OCI-LY7 (cell line): ENCODE results near the gene MFF. TPM values are rescaled to one million over a fixed set of nuclear protein-coding genes. Genes with fewer than 3 reads are reported as not detected.

ENCODE experiments used
- BruUV-seq: library from RNA; stranded (reverse); fragments of 400-500 nt; replicated peaks from 2 replicates; lab custom pipeline; 2021; lab: Mats Ljungman, UMichigan
- CTCF ChIA-PET: fragments of 300-600 bp; sonication (Branson Sonifier 250); formaldehyde crosslinking; loops from one replicate; lab custom pipeline; 2022; ENCODE audit warnings: antibody characterized with exemption; ENCODE audit not compliant: unreplicated experiment; lab: Charles Lee
- POLR2A ChIA-PET: fragments of 300-600 bp; sonication (Branson Sonifier 250); formaldehyde crosslinking; loops from one replicate; lab custom pipeline; 2022; ENCODE audit warnings: antibody characterized with exemption; lab: Charles Lee
- DNase-seq: peaks from one replicate; pipeline ENCODE4 v3.0.0-alpha.2; 2015; ENCODE audit warnings: low spot score
- H2AFZ ChIP-seq: fragments of 200-600 bp; sonication (generic), shearing (Covaris generic); 2 replicates; pipeline ENCODE4 v1.6.1; 2014; ENCODE audit warnings: mild to moderate bottlenecking, antibody characterized with exemption, low read length, moderate library complexity
- H3K27ac ChIP-seq: fragments of 200-600 bp; sonication (generic); 2 replicates; pipeline ENCODE4 v1.5.1; 2014; ENCODE audit warnings: mixed run types, low read depth, mild to moderate bottlenecking, moderate library complexity, low read length, inconsistent platforms; ENCODE audit not compliant: poor library complexity, severe bottlenecking
- H3K36me3 ChIP-seq: fragments of 200-600 bp; sonication (generic); 2 replicates; pipeline ENCODE4 v1.6.1; 2014; ENCODE audit warnings: mild to moderate bottlenecking, antibody characterized with exemption, low read length, moderate library complexity, mixed read lengths; ENCODE audit not compliant: insufficient read depth
- H3K4me1 ChIP-seq: fragments of 200-600 bp; sonication (generic); 2 replicates; pipeline ENCODE4 v1.5.1; 2014; ENCODE audit warnings: mild to moderate bottlenecking, low read length; ENCODE audit not compliant: insufficient read depth, poor library complexity, severe bottlenecking
- H3K4me2 ChIP-seq: fragments of 200-600 bp; sonication (generic); 2 replicates; pipeline ENCODE4 v1.6.1; 2014; ENCODE audit warnings: mild to moderate bottlenecking, low read length
- H3K4me3 ChIP-seq: fragments of 200-600 bp; sonication (generic); 2 replicates; pipeline ENCODE4 v1.5.1; 2014; ENCODE audit warnings: mild to moderate bottlenecking, low read depth, low read length; ENCODE audit not compliant: poor library complexity, severe bottlenecking
- H3K79me2 ChIP-seq: fragments of 200-600 bp; sonication (generic); 2 replicates; pipeline ENCODE4 v1.6.1; 2016; ENCODE audit warnings: low read depth, mild to moderate bottlenecking, low read length, moderate library complexity, mixed read lengths; ENCODE audit not compliant: insufficient read depth
- H3K9me2 ChIP-seq: fragments of 200-600 bp; sonication (generic); 2 replicates; pipeline ENCODE4 v1.6.1; 2016; ENCODE audit warnings: mild to moderate bottlenecking, low read length, mixed read lengths; ENCODE audit not compliant: insufficient read depth
- H3K9me3 ChIP-seq: fragments of 200-600 bp; sonication (generic); 2 replicates; pipeline ENCODE4 v1.6.1; 2014; ENCODE audit warnings: mild to moderate bottlenecking, mixed run types, low read length, mixed read lengths
- H4K20me1 ChIP-seq: fragments of 200-600 bp; sonication (generic); 2 replicates; pipeline ENCODE4 v1.6.1; 2014; ENCODE audit warnings: mild to moderate bottlenecking, antibody characterized with exemption, low read length, moderate library complexity, mixed read lengths; ENCODE audit not compliant: insufficient read depth
- EZH2phosphoT487 ChIP-seq: fragments of 200-600 bp; sonication (generic); IDR thresholded peaks from 2 replicates; pipeline ENCODE4 v1.6.1; 2018; ENCODE audit warnings: low read depth, borderline replicate concordance, mild to moderate bottlenecking, mixed run types, antibody characterized with exemption, low read length, moderate library complexity, mixed read lengths
- intact Hi-C: fragments of 100-400 bp; cut with micrococcal nuclease; formaldehyde crosslinking; loops from one replicate; pipeline ENCODE4 v1.10.0; 2022; ENCODE audit not compliant: unreplicated experiment
- total RNA-seq, 2 experiments: library from RNA; depleted of rRNA in 1 of 2; stranded (reverse); fragments of >200 nt in 1 of 2; shearing (Covaris generic) in 1 of 2; gene quantifications; 2 replicates each; pipeline ENCODE4 v1.2.3, GENCODE V29; 2014 to 2022
- TF ChIP-seq, protein P1 (sequence below): fragments of 200-600 bp; sonication (generic); conservative IDR thresholded peaks from 2 replicates; pipeline ENCODE4 v1.5.1; 2014; ENCODE audit warnings: mild to moderate bottlenecking, antibody characterized with exemption, low read length, moderate library complexity, mixed read lengths

The MFF gene
- total RNA-seq, 2 experiments from 2014 or later = 66.6 to 72.1 TPM

GRCh38 chr2:227311861-227312506 is 13.1 kb upstream of the MFF start:
- CTCF ChIA-PET = no interaction called here
- no TSS peak for BruUV-seq
- Histone ChIP-seq H2AFZ (no peak overlapping the region), H3K9me3 (no peaks in the 10 kb centered on the region), H3K79me2 (no peaks in the 10 kb centered on the region), H3K4me1 (no peaks in the 10 kb centered on the region), H4K20me1 (no peaks in the 10 kb centered on the region), H3K36me3 (no peaks in the 10 kb centered on the region), H3K4me2 (no peak overlapping the region), H3K9me2 (no peaks in the 10 kb centered on the region), H3K27ac (no peak overlapping the region), H3K4me3 (no peak overlapping the region)
- no peak for DNase-seq
- TF ChIP-seq EZH2phosphoT487 = no peak
- TF ChIP-seq, protein P1, sequence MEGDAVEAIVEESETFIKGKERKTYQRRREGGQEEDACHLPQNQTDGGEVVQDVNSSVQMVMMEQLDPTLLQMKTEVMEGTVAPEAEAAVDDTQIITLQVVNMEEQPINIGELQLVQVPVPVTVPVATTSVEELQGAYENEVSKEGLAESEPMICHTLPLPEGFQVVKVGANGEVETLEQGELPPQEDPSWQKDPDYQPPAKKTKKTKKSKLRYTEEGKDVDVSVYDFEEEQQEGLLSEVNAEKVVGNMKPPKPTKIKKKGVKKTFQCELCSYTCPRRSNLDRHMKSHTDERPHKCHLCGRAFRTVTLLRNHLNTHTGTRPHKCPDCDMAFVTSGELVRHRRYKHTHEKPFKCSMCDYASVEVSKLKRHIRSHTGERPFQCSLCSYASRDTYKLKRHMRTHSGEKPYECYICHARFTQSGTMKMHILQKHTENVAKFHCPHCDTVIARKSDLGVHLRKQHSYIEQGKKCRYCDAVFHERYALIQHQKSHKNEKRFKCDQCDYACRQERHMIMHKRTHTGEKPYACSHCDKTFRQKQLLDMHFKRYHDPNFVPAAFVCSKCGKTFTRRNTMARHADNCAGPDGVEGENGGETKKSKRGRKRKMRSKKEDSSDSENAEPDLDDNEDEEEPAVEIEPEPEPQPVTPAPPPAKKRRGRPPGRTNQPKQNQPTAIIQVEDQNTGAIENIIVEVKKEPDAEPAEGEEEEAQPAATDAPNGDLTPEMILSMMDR = no peak
- intact Hi-C loops = no loop called here
- POLR2A ChIA-PET = no interaction called here

DNA sequence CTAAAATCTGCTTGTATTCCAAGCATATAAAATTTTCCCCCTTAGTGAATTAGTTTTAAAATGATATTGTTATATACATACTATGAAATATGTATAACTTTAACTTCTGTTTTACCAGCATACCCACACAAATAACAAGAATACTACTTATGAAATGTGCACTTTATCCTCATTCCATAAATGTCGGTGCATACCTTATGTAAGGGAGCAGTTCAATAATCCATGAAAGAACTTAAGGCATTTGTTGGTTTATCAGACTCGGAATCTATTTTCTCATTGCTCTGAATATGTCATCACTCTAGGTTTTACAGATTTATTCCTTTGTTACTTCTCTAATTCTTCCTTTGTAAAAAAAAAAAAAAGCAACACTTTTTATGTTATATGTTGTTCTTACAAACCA is 12.5 kb upstream of the MFF start:
- CTCF ChIA-PET = no interaction called here
- Histone ChIP-seq H3K4me2 (no peak overlapping the region), H4K20me1 (no peaks in the 10 kb centered on the region), H3K4me1 (no peaks in the 10 kb centered on the region), H3K9me2 (no peaks in the 10 kb centered on the region), H2AFZ (no peak overlapping the region), H3K4me3 (no peak overlapping the region), H3K27ac (no peak overlapping the region), H3K9me3 (no peaks in the 10 kb centered on the region), H3K79me2 (no peaks in the 10 kb centered on the region), H3K36me3 (no peaks in the 10 kb centered on the region)
- no peak for TF ChIP-seq EZH2phosphoT487
- TF ChIP-seq, protein P1 = no peak
- no TSS peak for BruUV-seq
- POLR2A ChIA-PET = interaction anchor here (0.6 kb wide), 1 partner anchor 481 kb away, joined by 3 read pairs; no protein-coding TSS in a partner anchor
- intact Hi-C loops = no loop called here
- no peak for DNase-seq

DNA sequence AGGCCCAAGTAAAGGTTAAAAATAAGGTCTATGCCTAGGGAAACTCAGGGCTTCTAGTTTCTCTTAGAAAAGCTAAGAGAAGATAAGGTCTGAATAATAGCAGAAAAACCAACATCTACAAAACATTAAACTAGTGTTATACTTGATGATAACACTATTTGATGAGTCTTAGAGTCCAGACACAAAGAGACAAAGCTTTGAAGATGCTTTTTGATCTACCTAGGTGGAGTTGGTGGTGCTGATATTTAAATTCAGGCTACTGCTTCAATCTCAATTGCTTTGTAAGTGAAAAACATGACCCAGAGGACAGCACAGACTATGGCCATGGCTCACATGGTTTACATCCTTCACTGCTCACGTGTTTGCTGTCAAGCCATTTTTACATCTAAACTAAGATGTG is 11.7 kb upstream of the MFF start:
- Histone ChIP-seq H3K4me1 (no peaks in the 10 kb centered on the region), H3K9me2 (no peaks in the 10 kb centered on the region), H3K79me2 (no peaks in the 10 kb centered on the region), H2AFZ (no peak overlapping the region), H3K9me3 (no peaks in the 10 kb centered on the region), H3K4me3 (no peak overlapping the region), H4K20me1 (no peaks in the 10 kb centered on the region), H3K36me3 (no peaks in the 10 kb centered on the region), H3K27ac (no peak overlapping the region), H3K4me2 (no peak overlapping the region)
- no TSS peak for BruUV-seq
- TF ChIP-seq, protein P1 = no peak
- TF ChIP-seq EZH2phosphoT487 = no peak
- ChIA-PET POLR2A (interaction anchor here (0.6 to 0.9 kb wide), 2 partner anchors 10 to 480 kb away, joined by 3 read pairs; no protein-coding TSS in a partner anchor), CTCF (no interaction called here)
- no peak for DNase-seq
- intact Hi-C loops = no loop called here
